ENCODE data around the gene ZNF654. TPM values are rescaled to one million over a fixed set of nuclear protein-coding genes. Genes with fewer than 3 reads are reported as not detected.
A peak's percentile ranks its signal among the peaks of the same experiment; 100 is the strongest.

Gene ZNF654
- total and polyA plus RNA-seq, 2 donors (not counting 3 experiments of a cell fraction or from before 2014, with no cell fraction given): 2.9 to 14.6 TPM

DNA sequence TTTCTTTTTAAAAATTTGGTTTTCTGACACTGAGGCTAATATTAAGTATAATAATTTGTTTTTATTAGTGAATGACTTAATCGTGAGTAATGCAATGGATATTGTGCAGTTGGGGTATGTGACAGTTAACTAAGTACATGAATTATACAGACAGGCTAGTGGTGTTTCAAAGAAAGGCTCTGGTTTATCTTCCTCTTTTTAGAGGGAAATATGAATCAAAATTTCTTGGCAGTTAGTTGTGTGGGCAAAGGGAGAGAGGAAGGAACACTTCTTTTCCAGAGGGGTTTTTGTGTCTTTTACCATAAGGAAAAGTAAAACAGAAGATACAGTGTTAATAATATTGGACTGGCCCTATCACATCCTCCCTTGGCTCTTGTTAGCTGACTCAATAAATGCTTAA is 2.7 kb downstream of the ZNF654 start:
- TF ChIP-seq POLR2A (IDR thresholded peaks at IDR 0.05; ENCODE audit: low read depth, low read length): no peak
- TF ChIP-seq FOS (IDR thresholded peaks at IDR 0.05; ENCODE audit: borderline replicate concordance, insufficient read depth, low read length): peak; percentile 36
- peak overlapping the region; percentile 38 for H3K27ac ChIP-seq (ENCODE audit: insufficient read depth, low read depth, low read length)
- H2AFZ ChIP-seq (ENCODE audit: low read depth, low read length): no peak overlapping the region
- BruUV-seq (replicated peaks): no TSS peak
- peak; percentile 47 for DNase-seq (ENCODE audit: low read depth, low spot score)
- FAIRE-seq: peak; percentile 49
- H4K20me1 ChIP-seq (replicated peaks; ENCODE audit: control insufficient read depth, extremely low read depth, insufficient read depth, low read length): peaks cover 16% of the 10 kb centered on the region
- intact Hi-C loops (cut with micrococcal nuclease) (no loop called here), dilution Hi-C loops (cut with MboI; ENCODE audit: extremely low pct_ligation_motif_present, low sequenced_read_pairs) (no loop called here)
- peaks cover 29% of the 10 kb centered on the region for H3K4me1 ChIP-seq (ENCODE audit: control insufficient read depth, extremely low read depth, insufficient read depth, low read length)
- H3K9me1 ChIP-seq (replicated peaks; ENCODE audit: control insufficient read depth, extremely low read depth, insufficient read depth, low read length): peaks cover 3% of the 10 kb centered on the region
- H3K4me2 ChIP-seq (ENCODE audit: insufficient read depth, low read length): peak overlapping the region; percentile 96
- ChIA-PET CTCF (interaction anchor here (1.5 to 5.4 kb wide), 4 partner anchors 51 to 56 kb away, joined by 3 to 30 read pairs (median 9); no protein-coding TSS in a partner anchor), POLR2A (no interaction called here)
- H3K4me3 ChIP-seq (replicated peaks in 1 of 3; ENCODE audit: insufficient read depth in 1 of 3, low read depth in 1 of 3, low read length in 3 of 3): peak overlapping the region in 2 of 3 experiments; percentile 96 to 99
- no peaks in the 10 kb centered on the region for H3K9me3 ChIP-seq (replicated peaks; ENCODE audit: control insufficient read depth, insufficient read depth, low read length)
- peak overlapping the region; percentile 94 for H3K9ac ChIP-seq (replicated peaks; ENCODE audit: extremely low read depth, insufficient read depth, low read length)
- H3K27me3 ChIP-seq (ENCODE audit: control insufficient read depth in 2 of 2, insufficient read depth in 2 of 2, low read length in 2 of 2): no peaks in the 10 kb centered on the region
- peaks cover 88% of the 10 kb centered on the region for H3K79me2 ChIP-seq (ENCODE audit: control insufficient read depth, insufficient read depth, low read length)
- peaks cover 0 to 4% of the 10 kb centered on the region in 2 experiments for H3K36me3 ChIP-seq (ENCODE audit: control insufficient read depth in 2 of 2, extremely low read depth in 1 of 2, insufficient read depth in 2 of 2, low read length in 2 of 2)

DNA sequence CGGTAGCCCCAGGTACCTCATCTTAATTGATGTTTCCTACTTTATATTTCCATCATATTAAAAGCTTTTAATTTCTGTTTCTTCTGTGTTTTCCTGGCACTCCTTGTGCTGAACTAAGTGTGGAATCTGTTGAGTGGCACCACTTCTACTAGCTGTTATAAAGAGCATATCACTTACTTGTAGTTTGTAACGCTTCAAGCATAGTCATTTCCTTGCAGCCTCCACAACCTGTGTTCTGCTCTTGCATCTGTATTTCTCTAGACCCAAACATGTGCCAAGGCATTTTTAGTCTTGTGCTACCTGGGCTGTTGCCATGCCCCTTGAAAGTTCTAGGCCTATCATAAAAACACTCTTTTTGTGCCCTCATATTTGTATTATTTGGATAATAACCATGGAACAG is 16.0 kb downstream of the ZNF654 start:
- Histone ChIP-seq H3K27me3 (ENCODE audit: control insufficient read depth in 2 of 2, insufficient read depth in 2 of 2, low read length in 2 of 2) (no peaks in the 10 kb centered on the region), H2AFZ (ENCODE audit: low read depth, low read length) (no peak overlapping the region), H3K79me2 (ENCODE audit: control insufficient read depth, insufficient read depth, low read length) (peaks cover 87% of the 10 kb centered on the region), H3K4me2 (ENCODE audit: insufficient read depth, low read length) (no peak overlapping the region), H3K36me3 (ENCODE audit: control insufficient read depth in 2 of 2, extremely low read depth in 1 of 2, insufficient read depth in 2 of 2, low read length in 2 of 2) (no peaks in the 10 kb centered on the region), H3K9ac (replicated peaks; ENCODE audit: extremely low read depth, insufficient read depth, low read length) (no peak overlapping the region), H3K27ac (ENCODE audit: insufficient read depth, low read depth, low read length) (no peak overlapping the region), H4K20me1 (replicated peaks; ENCODE audit: control insufficient read depth, extremely low read depth, insufficient read depth, low read length) (peaks cover 7% of the 10 kb centered on the region), H3K9me1 (replicated peaks; ENCODE audit: control insufficient read depth, extremely low read depth, insufficient read depth, low read length) (no peaks in the 10 kb centered on the region), H3K4me3 (replicated peaks in 1 of 3; ENCODE audit: insufficient read depth in 1 of 3, low read depth in 1 of 3, low read length in 3 of 3) (no peak overlapping the region), H3K9me3 (replicated peaks; ENCODE audit: control insufficient read depth, insufficient read depth, low read length) (no peaks in the 10 kb centered on the region), H3K4me1 (ENCODE audit: control insufficient read depth, extremely low read depth, insufficient read depth, low read length) (no peaks in the 10 kb centered on the region)
- DNase-seq (ENCODE audit: low read depth, low spot score) (no peak), FAIRE-seq (no peak)
- dilution Hi-C loops (cut with MboI; ENCODE audit: extremely low pct_ligation_motif_present, low sequenced_read_pairs): no loop called here
- no TSS peak for BruUV-seq (replicated peaks)
- CTCF ChIA-PET: interaction anchor here (1.3 kb wide), 1 partner anchor 38 kb away, joined by 4 read pairs; no protein-coding TSS in a partner anchor
- no peak for TF ChIP-seq EZH2 (IDR thresholded peaks at IDR 0.05; ENCODE audit: borderline replicate concordance, low read depth, low read length, severe bottlenecking)
- TF ChIP-seq FOS (IDR thresholded peaks at IDR 0.05; ENCODE audit: borderline replicate concordance, insufficient read depth, low read length): no peak
- no peak for TF ChIP-seq POLR2A (IDR thresholded peaks at IDR 0.05; ENCODE audit: low read depth, low read length)
- intact Hi-C loops (cut with micrococcal nuclease): no loop called here
- POLR2A ChIA-PET: no interaction called here

Data from endothelial cell of umbilical vein (primary cell).